Activated naive CD8-positive, alpha-beta T cell treated with anti-CD3 and anti-CD28 coated beads, Interleukin-2, amount 10 ng/mL, durations not matched to agents 7 days and 5 days (primary cell): ENCODE measurements around the gene LIAS. TPM values are rescaled to one million over a fixed set of nuclear protein-coding genes. Genes with fewer than 3 reads are reported as not detected.

Experiments used
- ATAC-seq: fragments of 150-1000 bp; cut with Tn5 transposase; one replicate; pipeline ENCODE4 v1.10.0; 2021; ENCODE audit warnings: low read depth, moderate library complexity
- POLR2A ChIA-PET: fragments of 350-600 bp; sonication (Branson Sonifier 250); formaldehyde crosslinking; loops from one replicate; lab custom pipeline; 2021; ENCODE audit warnings: antibody characterized with exemption; lab: Charles Lee
- DNase-seq: peaks from one replicate; pipeline ENCODE4 v3.0.0; 2021
- H3K27ac Mint-ChIP-seq: one replicate; pipeline ENCODE4 v1.8.0; 2022; ENCODE audit warnings: mild to moderate bottlenecking, mixed read lengths
- H3K27me3 Mint-ChIP-seq: one replicate; pipeline ENCODE4 v1.8.0; 2022; ENCODE audit warnings: mild to moderate bottlenecking, moderate library complexity, mixed read lengths
- H3K36me3 Mint-ChIP-seq: one replicate; pipeline ENCODE4 v1.8.0; 2021; ENCODE audit warnings: mild to moderate bottlenecking, mixed read lengths
- H3K4me1 Mint-ChIP-seq: one replicate; pipeline ENCODE4 v1.8.0; 2021; ENCODE audit warnings: mixed read lengths
- H3K4me3 Mint-ChIP-seq: one replicate; pipeline ENCODE4 v1.8.0; 2022; ENCODE audit warnings: mild to moderate bottlenecking, moderate library complexity, mixed read lengths
- H3K9me3 Mint-ChIP-seq: one replicate; pipeline ENCODE4 v1.8.0; 2021; ENCODE audit warnings: mixed read lengths
- microRNA-seq: library from miRNA; unstranded; fragments of <30 nt; microRNA quantifications from one replicate; pipeline ENCODE4 v1.2.0, GENCODE V29; 2022
- total RNA-seq, 2 experiments: library from RNA; stranded (reverse); gene quantifications; one replicate each; pipeline ENCODE4 v1.2.3, GENCODE V29; 2021

LIAS gene
- total RNA-seq, 2 experiments from 2014 or later, result 16.0 to 18.0 TPM

- POLR2A ChIA-PET, result interaction anchor here (0.6 kb wide), 1 partner anchor 429 kb away, joined by 3 read pairs; no protein-coding TSS in a partner anchor
- H3K4me1 Mint-ChIP-seq, result no peaks in the 10 kb centered on the region
- peaks cover 2% of the 10 kb centered on the region for H3K36me3 Mint-ChIP-seq
- no peaks in the 10 kb centered on the region for H3K27me3 Mint-ChIP-seq
- H3K9me3 Mint-ChIP-seq, result no peaks in the 10 kb centered on the region
- ATAC-seq (no peak), DNase-seq (no peak)
- H3K4me3 Mint-ChIP-seq, result no peak overlapping the region
- no peak overlapping the region for H3K27ac Mint-ChIP-seq
Measured at GRCh38 chr4:39518484-39518883, 59.6 kb downstream of the LIAS start.

GRCh38 chr4:39521253-39521919, 62.5 kb downstream of the LIAS start:
- Mint-ChIP-seq H3K27ac (no peak overlapping the region), H3K9me3 (no peaks in the 10 kb centered on the region), H3K36me3 (no peaks in the 10 kb centered on the region), H3K27me3 (no peaks in the 10 kb centered on the region), H3K4me3 (no peak overlapping the region), H3K4me1 (peaks cover 7% of the 10 kb centered on the region)
- ATAC-seq (no peak), DNase-seq (no peak)
- POLR2A ChIA-PET, result no interaction called here

DNA sequence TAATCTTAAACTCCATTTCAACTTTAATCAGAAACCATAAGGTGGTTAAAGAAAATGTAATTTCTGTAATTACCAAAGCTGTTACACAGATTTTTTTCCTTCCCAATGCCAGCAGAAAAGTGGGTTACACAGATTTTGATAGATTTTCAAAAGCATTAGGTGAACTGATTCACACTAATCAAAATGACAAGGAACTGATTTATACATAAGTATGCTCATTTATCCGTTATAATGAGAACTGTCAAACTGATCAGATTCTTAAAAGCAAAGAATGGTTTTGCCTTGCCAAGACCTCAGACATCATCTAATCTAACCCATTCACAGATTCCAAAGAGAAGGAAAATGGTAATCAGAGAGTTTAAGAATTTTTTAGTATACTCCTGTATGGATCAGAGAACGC, 63.2 kb downstream of the LIAS start:
- Mint-ChIP-seq H3K27me3 (no peaks in the 10 kb centered on the region), H3K9me3 (no peaks in the 10 kb centered on the region), H3K27ac (no peak overlapping the region), H3K4me1 (peaks cover 12% of the 10 kb centered on the region), H3K36me3 (no peaks in the 10 kb centered on the region), H3K4me3 (no peak overlapping the region)
- no peak for ATAC-seq
- no peak for DNase-seq
- POLR2A ChIA-PET, result no interaction called here

DNA sequence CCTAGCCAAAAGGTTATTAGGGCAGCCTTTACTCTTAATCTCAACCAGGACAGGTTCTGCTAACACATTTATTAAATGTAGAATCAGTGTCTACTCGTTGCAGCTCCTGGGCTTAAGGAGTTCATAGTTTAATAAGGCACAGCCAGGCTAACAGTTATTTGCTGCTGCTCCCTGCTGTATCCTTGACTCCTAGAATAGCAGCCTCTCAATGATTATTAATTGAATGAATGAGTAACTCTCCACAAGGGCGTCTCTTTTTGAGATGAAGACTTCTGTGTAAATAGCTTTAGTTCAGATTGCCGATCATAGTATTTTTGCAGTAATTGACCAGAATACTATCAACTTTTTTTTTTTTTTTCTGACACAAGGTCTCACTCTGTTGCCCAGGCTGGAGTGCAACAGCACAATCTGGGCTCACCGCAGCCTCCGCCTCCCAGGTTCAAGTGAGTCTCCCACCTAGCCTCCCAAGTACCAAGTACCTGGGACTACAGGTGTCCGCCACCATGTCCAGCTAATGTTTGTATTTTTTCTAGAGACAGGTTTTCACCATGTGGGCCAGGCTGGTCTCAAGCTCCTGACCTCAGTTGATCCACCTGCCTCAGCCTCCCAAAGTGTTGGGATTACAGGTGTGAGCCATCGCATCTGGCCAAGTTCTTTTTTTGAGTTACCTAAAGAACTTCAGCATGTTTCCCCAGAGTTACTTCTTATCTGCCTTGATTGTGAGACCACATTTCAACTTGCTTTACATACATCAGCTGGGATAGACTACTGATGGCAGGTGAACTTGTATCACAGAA, 65.5 kb downstream of the LIAS start:
- H3K4me3 Mint-ChIP-seq, result no peak overlapping the region
- H3K27me3 Mint-ChIP-seq, result no peaks in the 10 kb centered on the region
- H3K4me1 Mint-ChIP-seq, result peaks cover 18% of the 10 kb centered on the region
- no peaks in the 10 kb centered on the region for H3K36me3 Mint-ChIP-seq
- no peak overlapping the region for H3K27ac Mint-ChIP-seq
- POLR2A ChIA-PET, result no interaction called here
- no peaks in the 10 kb centered on the region for H3K9me3 Mint-ChIP-seq
- ATAC-seq (no peak), DNase-seq (no peak)

DNA sequence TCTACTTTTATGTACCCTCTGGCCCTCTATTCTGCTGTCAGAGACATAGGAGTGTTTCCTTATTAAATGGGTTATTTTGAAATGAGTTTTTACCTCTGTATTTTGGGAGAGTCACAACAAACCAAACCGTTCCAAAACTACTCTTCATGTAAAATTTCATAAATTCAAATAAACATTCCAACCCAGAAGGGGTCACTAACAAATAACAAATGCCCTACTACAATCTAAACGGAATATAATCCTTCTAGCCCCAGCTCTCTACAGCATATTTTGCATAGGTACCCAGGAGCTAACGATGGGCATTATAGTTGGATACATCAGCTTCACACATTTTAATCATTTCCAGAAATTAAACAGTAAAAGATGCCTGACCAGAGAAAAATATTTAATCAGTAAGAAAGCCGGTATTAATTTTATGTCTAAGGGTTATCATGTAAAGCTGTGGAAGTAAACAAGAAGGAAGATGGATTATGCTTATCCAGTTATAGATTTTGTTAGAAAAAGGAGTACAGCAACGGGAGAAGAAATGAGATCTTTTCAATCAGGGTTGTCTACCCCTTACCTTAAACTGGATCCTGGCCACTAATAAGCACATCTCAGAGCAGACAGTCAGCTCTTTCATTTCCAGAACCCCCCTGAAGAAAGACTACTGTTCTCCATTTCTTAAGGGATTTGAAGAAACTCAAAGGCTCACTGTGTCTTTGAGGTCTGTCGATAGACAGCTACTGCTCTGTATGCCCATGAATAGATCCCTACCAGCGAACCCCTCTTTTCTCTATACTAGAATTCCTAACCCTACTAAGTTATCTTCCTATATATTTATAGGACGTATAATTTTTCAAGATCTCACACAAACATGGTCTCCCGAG, 67.2 kb downstream of the LIAS start:
- no peaks in the 10 kb centered on the region for H3K27me3 Mint-ChIP-seq
- H3K4me3 Mint-ChIP-seq, result peak overlapping the region; percentile 88
- DNase-seq (no peak), ATAC-seq (no peak)
- peak overlapping the region; percentile 75 for H3K27ac Mint-ChIP-seq
- H3K36me3 Mint-ChIP-seq, result peaks cover 3% of the 10 kb centered on the region
- POLR2A ChIA-PET, result interaction anchor here (1.8 kb wide), 1 partner anchor 112 kb away, joined by 6 read pairs; the partner anchor contains the start of gene SMIM14
- H3K4me1 Mint-ChIP-seq, result peaks cover 18% of the 10 kb centered on the region
- peaks cover 3% of the 10 kb centered on the region for H3K9me3 Mint-ChIP-seq

- H3K4me1 Mint-ChIP-seq, result peaks cover 18% of the 10 kb centered on the region
- ATAC-seq, result no peak
- peaks cover 9% of the 10 kb centered on the region for H3K36me3 Mint-ChIP-seq
- peaks cover 10% of the 10 kb centered on the region for H3K9me3 Mint-ChIP-seq
- no peak for DNase-seq
- POLR2A ChIA-PET, result interaction anchor here (0.9 to 1.8 kb wide), 3 partner anchors 68 to 114 kb away, joined by 6 to 8 read pairs (median 8); partner anchors contain the start of genes LIAS, RPL9 and SMIM14
- H3K27me3 Mint-ChIP-seq, result no peaks in the 10 kb centered on the region
- H3K4me3 Mint-ChIP-seq, result peak overlapping the region; percentile 88
- peak overlapping the region; percentile 75 for H3K27ac Mint-ChIP-seq
Measured at GRCh38 chr4:39526765-39527295, 68.0 kb downstream of the LIAS start.

- no peaks in the 10 kb centered on the region for H3K27me3 Mint-ChIP-seq
Measured at GRCh38 chr4:39527296-39528060, 68.6 kb downstream of the LIAS start, which contains the start of gene UGDH. Gene UGDH, minus strand, starts transcription at chr4:39527439. Its CDS starts 5,927 bp downstream, at chr4:39521512.

DNA sequence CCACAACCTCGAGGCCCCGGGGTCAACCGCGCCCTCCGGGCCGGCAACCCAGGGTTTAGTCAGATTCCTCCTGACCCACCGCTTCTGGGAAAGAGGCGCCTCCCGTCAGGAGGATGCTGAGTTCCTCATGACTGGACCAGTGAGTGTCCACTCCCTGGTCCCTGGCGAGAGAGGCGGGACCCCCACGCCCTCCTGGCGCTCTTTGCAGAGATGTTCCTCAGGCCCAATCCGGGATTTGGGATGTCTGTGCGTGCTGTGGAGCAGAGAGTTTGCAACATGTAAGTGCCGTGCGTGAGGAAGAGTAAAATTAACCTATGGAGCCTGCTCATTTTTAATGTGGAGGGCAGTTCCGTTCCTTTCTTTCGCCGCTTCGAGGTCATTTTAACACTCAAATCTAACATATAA, 69.2 kb downstream of the LIAS start:
- H3K36me3 Mint-ChIP-seq, result peaks cover 22% of the 10 kb centered on the region
- peak overlapping the region; percentile 88 for H3K4me3 Mint-ChIP-seq
- ATAC-seq, result no peak
- POLR2A ChIA-PET, result no interaction called here
- DNase-seq, result no peak
- no peak overlapping the region for H3K27ac Mint-ChIP-seq
- H3K9me3 Mint-ChIP-seq, result peaks cover 21% of the 10 kb centered on the region
- H3K4me1 Mint-ChIP-seq, result peaks cover 18% of the 10 kb centered on the region
- H3K27me3 Mint-ChIP-seq, result no peaks in the 10 kb centered on the region

More at GRCh38 chr4:39527296-39528060, 68.6 kb downstream of the LIAS start, which contains the start of gene UGDH:
- POLR2A ChIA-PET, result interaction anchor here (0.9 to 1.8 kb wide), 3 partner anchors 69 to 114 kb away, joined by 6 to 8 read pairs (median 8); partner anchors contain the start of genes LIAS, RPL9 and SMIM14
- peaks cover 15% of the 10 kb centered on the region for H3K9me3 Mint-ChIP-seq
- ATAC-seq (peak; percentile 99), DNase-seq (peak; percentile 97)
- H3K36me3 Mint-ChIP-seq, result peaks cover 16% of the 10 kb centered on the region
- H3K4me3 Mint-ChIP-seq, result peak within 1 kb of the TSS; percentile 88
- H3K27ac Mint-ChIP-seq, result peak within 1 kb of the TSS; percentile 90
- H3K4me1 Mint-ChIP-seq, result peaks cover 18% of the 10 kb centered on the region

Small RNA genes lying within 50 kb of the gene (microRNA-seq; reads per million reads assigned to microRNA genes)
- not detected for gene MIR5591

Other genes with a start within 250 kb of the LIAS start
- 10 to 100 TPM; 74.6 to 84.5 TPM for gene RFC1, start 92.7 kb upstream of the LIAS start, total RNA-seq
- gene KLB, start 52.1 kb upstream of the LIAS start, total RNA-seq, result not detected
- 1,000 to 10,000 TPM; 1,040 to 1,200 TPM for gene RPL9, start 134 bp upstream of the LIAS start, total RNA-seq
- 10 to 100 TPM; 17.5 to 18.2 TPM for gene UGDH, start 68.4 kb downstream of the LIAS start, total RNA-seq
- 1 to 10 TPM; 7.0 to 7.2 TPM for gene SMIM14, start 179.8 kb downstream of the LIAS start, total RNA-seq
- gene UBE2K, start 239.1 kb downstream of the LIAS start, total RNA-seq, result 10 to 100 TPM; 67.4 to 73.1 TPM